Adrenal gland (tissue), 5 donors: Measurements from ENCODE around the gene PHIP.

ENCODE experiments used
- POLR2A ChIP-seq, 2 donors: fragments of 450-650 bp; IDR thresholded peaks; one replicate each; pipeline ENCODE4 v1.6.1; 2017; ENCODE audit warnings: antibody characterized with exemption in 2 of 2, mild to moderate bottlenecking in 2 of 2, moderate library complexity in 1 of 2
- TF ChIP-seq, protein P1 (sequence below), 6 experiments: fragments of 450-650 bp in 4 of 6; fragments of 200-600 bp in 2 of 6; sonication (generic) in 1 of 6; IDR thresholded peaks; 1 replicate in 5 of 6; 2 replicates in 1 of 6; pipeline versions ENCODE4 v1.5.1 to v1.8.0; 2016 to 2021; ENCODE audit warnings: antibody characterized with exemption in 6 of 6, mild to moderate bottlenecking in 2 of 6, moderate library complexity in 1 of 6
- donor health status: DM: no; HTN: no; CAD: no.

- TF ChIP-seq, protein P1, sequence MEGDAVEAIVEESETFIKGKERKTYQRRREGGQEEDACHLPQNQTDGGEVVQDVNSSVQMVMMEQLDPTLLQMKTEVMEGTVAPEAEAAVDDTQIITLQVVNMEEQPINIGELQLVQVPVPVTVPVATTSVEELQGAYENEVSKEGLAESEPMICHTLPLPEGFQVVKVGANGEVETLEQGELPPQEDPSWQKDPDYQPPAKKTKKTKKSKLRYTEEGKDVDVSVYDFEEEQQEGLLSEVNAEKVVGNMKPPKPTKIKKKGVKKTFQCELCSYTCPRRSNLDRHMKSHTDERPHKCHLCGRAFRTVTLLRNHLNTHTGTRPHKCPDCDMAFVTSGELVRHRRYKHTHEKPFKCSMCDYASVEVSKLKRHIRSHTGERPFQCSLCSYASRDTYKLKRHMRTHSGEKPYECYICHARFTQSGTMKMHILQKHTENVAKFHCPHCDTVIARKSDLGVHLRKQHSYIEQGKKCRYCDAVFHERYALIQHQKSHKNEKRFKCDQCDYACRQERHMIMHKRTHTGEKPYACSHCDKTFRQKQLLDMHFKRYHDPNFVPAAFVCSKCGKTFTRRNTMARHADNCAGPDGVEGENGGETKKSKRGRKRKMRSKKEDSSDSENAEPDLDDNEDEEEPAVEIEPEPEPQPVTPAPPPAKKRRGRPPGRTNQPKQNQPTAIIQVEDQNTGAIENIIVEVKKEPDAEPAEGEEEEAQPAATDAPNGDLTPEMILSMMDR (IDR thresholded peaks at IDR 0.05) = no peak
- no peak for TF ChIP-seq POLR2A (IDR thresholded peaks at IDR 0.05)
Measured at GRCh38 chr6:78925317-78925716, 152.7 kb downstream of the PHIP start.
